Kidney epithelial cell (primary cell): ENCODE data around the gene H2AZ2. TPM values are rescaled to one million over a fixed set of nuclear protein-coding genes. Genes with fewer than 3 reads are reported as not detected.

Experiments
- DNase-seq: peaks from one replicate; pipeline ENCODE4 v3.0.0-alpha.2; 2010; ENCODE audit warnings: low read depth
- H3K27me3 ChIP-seq: 2 replicates; pipeline ENCODE4 v1.6.0; 2011; ENCODE audit warnings: low read length; ENCODE audit not compliant: control insufficient read depth, insufficient read depth
- H3K36me3 ChIP-seq: 2 replicates; pipeline ENCODE4 v1.5.1; 2011; ENCODE audit warnings: low read length; ENCODE audit not compliant: control insufficient read depth, insufficient read depth
- H3K4me3 ChIP-seq: 2 replicates; pipeline ENCODE4 v1.5.1; 2011; ENCODE audit warnings: low read depth, mild to moderate bottlenecking, control low read depth, low read length
- total RNA-seq: library from RNA; depleted of rRNA; stranded (reverse); fragments of >200 nt; gene quantifications from 2 replicates; pipeline ENCODE4 v1.2.3, GENCODE V29; 2015
- TF ChIP-seq, protein P1 (sequence below): IDR thresholded peaks from 2 replicates; pipeline ENCODE4 v1.5.1; 2011; ENCODE audit warnings: mild to moderate bottlenecking, moderate library complexity, low read length, control low read depth, inconsistent platforms; ENCODE audit not compliant: insufficient read depth, poor library complexity, severe bottlenecking

H2AZ2 gene
- total RNA-seq, 1 donor from 2014 or later = 148 TPM

DNA sequence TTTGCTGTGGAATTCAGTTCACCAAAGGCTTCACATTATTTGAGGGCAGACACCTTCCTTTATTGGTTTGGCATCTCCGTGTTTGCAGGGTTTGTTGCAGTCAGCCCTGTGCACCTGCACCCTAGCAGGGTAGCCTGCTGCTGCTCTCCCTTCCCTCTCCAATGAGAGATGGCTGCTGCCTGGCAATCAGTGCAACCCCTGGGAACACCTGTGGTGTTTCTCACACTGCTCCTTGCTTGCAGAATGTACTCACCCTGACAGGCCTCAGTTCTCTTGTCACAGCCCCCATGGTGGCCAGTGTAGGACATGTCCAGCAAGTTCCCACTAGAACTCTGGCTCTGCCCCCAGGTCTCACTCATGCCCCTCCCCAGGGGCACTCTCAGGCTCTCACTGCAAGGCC, 63.5 kb downstream of the H2AZ2 start:
- no peaks in the 10 kb centered on the region for H3K36me3 ChIP-seq
- no peak overlapping the region for H3K4me3 ChIP-seq
- TF ChIP-seq, protein P1, sequence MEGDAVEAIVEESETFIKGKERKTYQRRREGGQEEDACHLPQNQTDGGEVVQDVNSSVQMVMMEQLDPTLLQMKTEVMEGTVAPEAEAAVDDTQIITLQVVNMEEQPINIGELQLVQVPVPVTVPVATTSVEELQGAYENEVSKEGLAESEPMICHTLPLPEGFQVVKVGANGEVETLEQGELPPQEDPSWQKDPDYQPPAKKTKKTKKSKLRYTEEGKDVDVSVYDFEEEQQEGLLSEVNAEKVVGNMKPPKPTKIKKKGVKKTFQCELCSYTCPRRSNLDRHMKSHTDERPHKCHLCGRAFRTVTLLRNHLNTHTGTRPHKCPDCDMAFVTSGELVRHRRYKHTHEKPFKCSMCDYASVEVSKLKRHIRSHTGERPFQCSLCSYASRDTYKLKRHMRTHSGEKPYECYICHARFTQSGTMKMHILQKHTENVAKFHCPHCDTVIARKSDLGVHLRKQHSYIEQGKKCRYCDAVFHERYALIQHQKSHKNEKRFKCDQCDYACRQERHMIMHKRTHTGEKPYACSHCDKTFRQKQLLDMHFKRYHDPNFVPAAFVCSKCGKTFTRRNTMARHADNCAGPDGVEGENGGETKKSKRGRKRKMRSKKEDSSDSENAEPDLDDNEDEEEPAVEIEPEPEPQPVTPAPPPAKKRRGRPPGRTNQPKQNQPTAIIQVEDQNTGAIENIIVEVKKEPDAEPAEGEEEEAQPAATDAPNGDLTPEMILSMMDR = no peak
- DNase-seq = no peak
- no peaks in the 10 kb centered on the region for H3K27me3 ChIP-seq

DNA sequence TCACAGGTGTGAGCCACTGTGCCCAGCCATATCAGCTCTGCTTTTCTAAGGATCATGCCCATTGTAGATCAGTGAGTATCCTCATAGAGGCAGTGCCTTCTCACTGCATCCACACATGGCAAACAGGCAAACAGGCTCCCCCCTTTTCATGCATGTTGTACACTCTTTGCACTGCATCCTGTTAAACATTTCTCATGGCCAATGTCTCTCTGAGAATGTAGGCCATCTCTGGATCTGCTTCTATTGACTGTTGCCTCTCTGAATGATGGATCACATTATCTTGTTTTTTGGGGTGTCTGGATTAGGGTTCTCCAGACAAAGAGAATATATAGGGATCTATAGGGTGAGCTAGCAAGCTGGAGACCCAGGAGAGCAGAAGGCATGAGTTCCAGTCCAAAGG, 64.5 kb downstream of the H2AZ2 start:
- no peak for DNase-seq
- TF ChIP-seq, protein P1 = no peak
- no peaks in the 10 kb centered on the region for H3K36me3 ChIP-seq
- H3K4me3 ChIP-seq = no peak overlapping the region
- no peaks in the 10 kb centered on the region for H3K27me3 ChIP-seq

DNA sequence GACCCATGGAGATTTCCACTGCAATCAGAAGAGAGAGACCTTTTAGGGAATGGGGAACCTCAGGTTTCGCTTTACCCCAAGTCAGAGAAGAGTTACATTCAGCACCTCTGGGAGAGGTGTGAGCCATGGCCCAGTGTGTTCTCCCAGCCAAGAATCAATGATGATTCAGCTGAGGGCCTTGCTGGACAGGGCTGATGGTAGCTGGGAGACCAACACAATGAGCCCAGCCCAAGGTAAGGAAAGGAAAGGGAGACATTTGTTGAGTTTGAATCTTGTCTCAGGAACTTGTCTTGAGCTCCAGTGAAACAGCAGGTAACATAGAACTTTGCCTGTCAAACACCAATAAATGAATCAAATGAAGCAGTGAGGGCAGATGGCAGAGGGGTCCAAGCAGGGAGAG, 65.4 kb downstream of the H2AZ2 start:
- DNase-seq = no peak
- TF ChIP-seq, protein P1 = no peak
- H3K4me3 ChIP-seq = no peak overlapping the region
- no peaks in the 10 kb centered on the region for H3K36me3 ChIP-seq
- H3K27me3 ChIP-seq = no peaks in the 10 kb centered on the region

Other genes starting within 250 kb of the H2AZ2 start
- gene OGDH, start 241.5 kb downstream of the H2AZ2 start, total RNA-seq = 61.2 and 65.2 TPM in 2 replicates
- gene ZMIZ2, start 99.2 kb downstream of the H2AZ2 start, total RNA-seq = 53.0 and 67.3 TPM in 2 replicates
- 2,465 and 2,696 TPM in 2 replicates for gene PPIA, start 51.4 kb downstream of the H2AZ2 start, total RNA-seq
- gene PURB, start 37.4 kb upstream of the H2AZ2 start, total RNA-seq = 19.8 and 25.3 TPM in 2 replicates
- 0.04 and 0.27 TPM in 2 replicates for gene MYO1G, start 130.9 kb upstream of the H2AZ2 start, total RNA-seq
- 60.2 and 70.7 TPM in 2 replicates for gene CCM2, start 152.1 kb upstream of the H2AZ2 start, total RNA-seq
- gene NACAD, start 240.9 kb upstream of the H2AZ2 start, total RNA-seq = 4.9 and 6.9 TPM in 2 replicates